ENCODE results near the gene CTSC. TPM values are rescaled to one million over a fixed set of nuclear protein-coding genes. Genes with fewer than 3 reads are reported as not detected.
A peak's percentile ranks its signal among the peaks of the same experiment; 100 is the strongest.

CTSC gene
- total RNA-seq, 1 donor from 2014 or later = 230 TPM

DNA sequence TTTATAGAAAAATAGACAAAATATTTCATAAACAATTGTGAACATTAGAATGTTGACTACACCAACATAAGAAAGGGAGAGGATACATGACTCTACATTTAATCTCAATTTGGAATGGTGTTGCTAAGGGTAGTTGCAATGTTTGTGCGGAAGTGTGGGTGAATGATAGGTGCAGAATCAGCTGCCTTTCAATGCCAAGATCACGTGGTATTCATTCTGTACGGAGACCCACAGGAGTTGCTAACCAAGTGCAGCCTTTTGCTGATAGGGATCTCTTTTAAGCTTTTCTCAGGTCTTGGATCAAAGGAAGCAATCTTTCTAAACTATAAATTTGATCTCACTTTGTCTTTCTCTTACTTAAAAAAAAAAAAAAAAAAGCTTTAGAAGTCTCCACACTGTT, 29.8 kb upstream of the CTSC start:
- no peak overlapping the region for H3K4me3 Mint-ChIP-seq
- no peaks in the 10 kb centered on the region for H3K9me3 Mint-ChIP-seq
- peaks cover 55% of the 10 kb centered on the region for H3K4me1 Mint-ChIP-seq
- no peaks in the 10 kb centered on the region for H3K36me3 Mint-ChIP-seq
- H3K27ac Mint-ChIP-seq = peak overlapping the region; percentile 57
- no peaks in the 10 kb centered on the region for H3K27me3 Mint-ChIP-seq (ENCODE audit: low read depth)
- TF ChIP-seq, protein P1, sequence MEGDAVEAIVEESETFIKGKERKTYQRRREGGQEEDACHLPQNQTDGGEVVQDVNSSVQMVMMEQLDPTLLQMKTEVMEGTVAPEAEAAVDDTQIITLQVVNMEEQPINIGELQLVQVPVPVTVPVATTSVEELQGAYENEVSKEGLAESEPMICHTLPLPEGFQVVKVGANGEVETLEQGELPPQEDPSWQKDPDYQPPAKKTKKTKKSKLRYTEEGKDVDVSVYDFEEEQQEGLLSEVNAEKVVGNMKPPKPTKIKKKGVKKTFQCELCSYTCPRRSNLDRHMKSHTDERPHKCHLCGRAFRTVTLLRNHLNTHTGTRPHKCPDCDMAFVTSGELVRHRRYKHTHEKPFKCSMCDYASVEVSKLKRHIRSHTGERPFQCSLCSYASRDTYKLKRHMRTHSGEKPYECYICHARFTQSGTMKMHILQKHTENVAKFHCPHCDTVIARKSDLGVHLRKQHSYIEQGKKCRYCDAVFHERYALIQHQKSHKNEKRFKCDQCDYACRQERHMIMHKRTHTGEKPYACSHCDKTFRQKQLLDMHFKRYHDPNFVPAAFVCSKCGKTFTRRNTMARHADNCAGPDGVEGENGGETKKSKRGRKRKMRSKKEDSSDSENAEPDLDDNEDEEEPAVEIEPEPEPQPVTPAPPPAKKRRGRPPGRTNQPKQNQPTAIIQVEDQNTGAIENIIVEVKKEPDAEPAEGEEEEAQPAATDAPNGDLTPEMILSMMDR (IDR thresholded peaks at IDR 0.05; ENCODE audit: unreplicated experiment) = no peak
- no peak for DNase-seq (ENCODE audit: low spot score in 2 of 2, unreplicated experiment in 2 of 2)

DNA sequence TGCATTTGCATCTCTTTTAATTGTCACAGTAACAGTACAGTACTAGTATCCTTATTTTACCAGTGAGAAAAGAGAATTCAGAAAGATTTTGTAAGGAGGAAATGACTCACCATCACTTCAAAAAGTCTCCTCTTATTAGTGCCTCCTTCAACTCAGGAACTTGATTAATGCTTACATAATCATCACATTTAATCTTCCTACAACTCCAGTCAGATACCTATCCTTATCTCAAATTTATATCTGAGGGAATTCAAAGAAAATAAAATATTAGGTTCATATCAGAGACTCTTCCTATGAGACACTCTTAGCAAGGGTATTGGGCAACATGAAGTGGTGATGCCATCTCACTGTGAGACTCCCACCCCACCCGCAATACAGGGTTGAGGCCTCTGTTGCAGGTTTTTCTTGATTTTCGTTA, 26.1 kb upstream of the CTSC start:
- Mint-ChIP-seq H3K36me3 (no peaks in the 10 kb centered on the region), H3K27me3 (ENCODE audit: low read depth) (no peaks in the 10 kb centered on the region), H3K4me1 (peaks cover 45% of the 10 kb centered on the region), H3K4me3 (no peak overlapping the region), H3K27ac (peak overlapping the region; percentile 79), H3K9me3 (no peaks in the 10 kb centered on the region)
- DNase-seq (ENCODE audit: low spot score in 2 of 2, unreplicated experiment in 2 of 2) = no peak
- TF ChIP-seq, protein P1 (IDR thresholded peaks at IDR 0.05; ENCODE audit: unreplicated experiment) = no peak

DNA sequence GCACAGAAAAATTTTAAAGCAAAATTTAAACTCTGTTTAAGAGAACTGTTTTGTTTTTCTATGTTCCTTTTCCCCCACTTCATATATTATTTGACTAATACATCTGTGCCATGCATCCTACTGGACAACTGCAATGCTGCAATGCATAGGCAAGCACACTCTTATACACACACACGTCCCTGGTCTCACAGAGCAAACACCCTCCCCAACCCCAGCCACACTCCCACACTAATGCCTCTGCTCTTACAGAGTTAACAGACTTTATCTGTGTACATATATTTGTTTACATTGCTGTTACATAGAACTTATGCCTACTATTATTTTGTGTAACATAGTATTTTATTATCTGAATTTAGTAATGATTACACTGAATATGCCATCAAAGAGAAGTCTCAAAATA, 25.5 kb upstream of the CTSC start:
- no peaks in the 10 kb centered on the region for H3K27me3 Mint-ChIP-seq (ENCODE audit: low read depth)
- DNase-seq (ENCODE audit: low spot score in 2 of 2, unreplicated experiment in 2 of 2) = no peak
- H3K27ac Mint-ChIP-seq = peak overlapping the region; percentile 68
- TF ChIP-seq, protein P1 (IDR thresholded peaks at IDR 0.05; ENCODE audit: unreplicated experiment) = no peak
- H3K4me1 Mint-ChIP-seq = peaks cover 41% of the 10 kb centered on the region
- no peaks in the 10 kb centered on the region for H3K36me3 Mint-ChIP-seq
- no peak overlapping the region for H3K4me3 Mint-ChIP-seq
- no peaks in the 10 kb centered on the region for H3K9me3 Mint-ChIP-seq

DNA sequence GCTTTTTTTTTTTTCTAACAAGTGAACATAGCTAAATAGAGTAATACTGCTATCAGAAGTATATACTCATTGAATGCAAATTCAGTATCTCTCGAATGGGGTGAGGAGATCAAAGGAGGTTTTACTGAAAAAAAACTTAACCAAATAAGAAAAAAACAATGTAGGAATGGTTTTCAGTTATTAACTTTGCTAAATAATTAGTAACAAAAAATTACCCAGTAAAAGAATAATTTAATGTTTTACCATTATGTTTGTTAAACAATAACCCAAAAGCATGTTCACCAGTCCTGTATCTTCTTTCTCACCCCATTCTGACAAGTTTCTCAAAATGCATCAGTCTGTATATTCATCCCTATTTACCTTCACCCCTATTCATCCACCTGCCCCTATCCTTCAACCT, 22.6 kb upstream of the CTSC start:
- Mint-ChIP-seq H3K4me1 (peaks cover 42% of the 10 kb centered on the region), H3K27ac (no peak overlapping the region), H3K27me3 (ENCODE audit: low read depth) (no peaks in the 10 kb centered on the region), H3K4me3 (no peak overlapping the region), H3K36me3 (no peaks in the 10 kb centered on the region), H3K9me3 (no peaks in the 10 kb centered on the region)
- DNase-seq (ENCODE audit: low spot score in 2 of 2, unreplicated experiment in 2 of 2) = no peak
- TF ChIP-seq, protein P1 (IDR thresholded peaks at IDR 0.05; ENCODE audit: unreplicated experiment) = no peak

DNA sequence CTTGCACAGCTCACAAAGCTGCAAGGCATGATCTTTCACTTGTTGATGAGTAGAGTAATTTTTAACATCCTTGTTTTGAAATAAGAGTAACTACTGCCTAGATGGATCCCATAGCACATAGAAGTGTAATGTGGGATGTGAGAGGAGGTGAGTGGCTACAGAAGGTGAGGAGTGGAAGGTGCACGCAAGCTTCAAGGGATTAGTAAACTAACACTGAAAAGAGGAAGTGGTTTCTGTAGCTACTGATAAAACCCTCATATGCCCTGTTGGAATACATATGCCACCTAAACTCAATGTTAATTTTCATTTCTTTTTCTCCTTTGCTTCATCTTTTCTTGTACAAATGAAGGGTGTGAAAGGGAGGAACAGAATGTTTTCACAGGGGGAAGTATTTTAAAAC, 22.0 kb upstream of the CTSC start:
- H3K4me3 Mint-ChIP-seq = no peak overlapping the region
- H3K4me1 Mint-ChIP-seq = peaks cover 40% of the 10 kb centered on the region
- no peaks in the 10 kb centered on the region for H3K36me3 Mint-ChIP-seq
- H3K9me3 Mint-ChIP-seq = no peaks in the 10 kb centered on the region
- H3K27ac Mint-ChIP-seq = no peak overlapping the region
- H3K27me3 Mint-ChIP-seq (ENCODE audit: low read depth) = no peaks in the 10 kb centered on the region
- TF ChIP-seq, protein P1 (IDR thresholded peaks at IDR 0.05; ENCODE audit: unreplicated experiment) = no peak
- no peak for DNase-seq (ENCODE audit: low spot score in 2 of 2, unreplicated experiment in 2 of 2)

DNA sequence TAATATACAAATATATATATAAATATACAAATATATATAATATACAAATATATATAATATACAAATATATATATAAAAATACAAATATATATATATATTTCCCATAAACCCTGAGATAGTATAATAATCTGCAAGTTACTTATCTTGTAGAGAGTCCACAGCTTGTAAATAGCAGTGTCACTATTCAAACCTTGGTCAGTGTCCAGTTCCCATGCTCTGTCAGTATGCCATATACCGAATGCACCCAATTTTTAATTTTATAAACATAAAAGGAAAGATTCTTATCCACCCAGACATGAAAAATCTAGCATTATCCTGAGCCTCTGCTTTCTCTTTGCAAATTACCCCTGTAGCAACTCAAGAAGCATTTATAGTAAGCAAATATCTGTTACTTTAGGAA, 21.6 kb upstream of the CTSC start:
- peaks cover 39% of the 10 kb centered on the region for H3K4me1 Mint-ChIP-seq
- no peaks in the 10 kb centered on the region for H3K9me3 Mint-ChIP-seq
- no peak for DNase-seq (ENCODE audit: low spot score in 2 of 2, unreplicated experiment in 2 of 2)
- H3K27ac Mint-ChIP-seq = no peak overlapping the region
- H3K27me3 Mint-ChIP-seq (ENCODE audit: low read depth) = no peaks in the 10 kb centered on the region
- TF ChIP-seq, protein P1 (IDR thresholded peaks at IDR 0.05; ENCODE audit: unreplicated experiment) = no peak
- H3K4me3 Mint-ChIP-seq = no peak overlapping the region
- no peaks in the 10 kb centered on the region for H3K36me3 Mint-ChIP-seq
